Osteoblast (primary cell): ENCODE data around the gene MYOM1. TPM values are rescaled to one million over a fixed set of nuclear protein-coding genes. Genes with fewer than 3 reads are reported as not detected.
A peak's percentile ranks its signal among the peaks of the same experiment; 100 is the strongest.

Experiments
- DNase-seq: peaks from one replicate; pipeline ENCODE4 v3.0.0; 2011; ENCODE audit warnings: low spot score, mixed read lengths; ENCODE audit not compliant: insufficient read length; ENCODE audit errors: missing footprints
- H2AFZ ChIP-seq: 2 replicates; pipeline ENCODE4 v1.6.0; 2011; ENCODE audit warnings: mild to moderate bottlenecking, low read length
- H3K27ac ChIP-seq: 2 replicates; pipeline ENCODE4 v1.5.1; 2011; ENCODE audit warnings: mild to moderate bottlenecking, low read depth, low read length, moderate library complexity
- H3K27me3 ChIP-seq: 2 replicates; pipeline ENCODE4 v1.6.0; 2012; ENCODE audit warnings: mild to moderate bottlenecking, control low read depth, inconsistent platforms, low read length, moderate library complexity; ENCODE audit not compliant: insufficient read depth
- H3K36me3 ChIP-seq: 2 replicates; pipeline ENCODE4 v1.5.1; 2011; ENCODE audit warnings: mild to moderate bottlenecking, low read length, control low read depth, moderate library complexity; ENCODE audit not compliant: insufficient read depth
- H3K4me1 ChIP-seq: 2 replicates; pipeline ENCODE4 v1.5.1; 2011; ENCODE audit warnings: mild to moderate bottlenecking, low read length, control low read depth, moderate library complexity; ENCODE audit not compliant: insufficient read depth
- H3K4me2 ChIP-seq: 2 replicates; pipeline ENCODE4 v1.6.0; 2011; ENCODE audit warnings: mild to moderate bottlenecking, low read length; ENCODE audit not compliant: insufficient read depth
- H3K4me3 ChIP-seq: fragments of 200-600 bp; sonication (generic); 3 replicates; pipeline ENCODE4 v1.5.1; 2012; ENCODE audit warnings: mild to moderate bottlenecking, low read length, inconsistent platforms; ENCODE audit not compliant: insufficient read depth
- H3K79me2 ChIP-seq: 2 replicates; pipeline ENCODE4 v1.6.0; 2012; ENCODE audit warnings: mild to moderate bottlenecking, low read length, control low read depth, inconsistent platforms; ENCODE audit not compliant: insufficient read depth
- H3K9me3 ChIP-seq: 2 replicates; pipeline ENCODE4 v1.5.1; 2011; ENCODE audit warnings: low read depth, low read length, control low read depth
- H4K20me1 ChIP-seq: 2 replicates; pipeline ENCODE4 v1.6.0; 2012; ENCODE audit warnings: mild to moderate bottlenecking, low read length, control low read depth; ENCODE audit not compliant: insufficient read depth
- total RNA-seq: library from RNA; depleted of rRNA; stranded (reverse); fragments of >200 nt; gene quantifications from 2 replicates; pipeline ENCODE4 v1.2.3, GENCODE V29; 2012
- TF ChIP-seq, protein P1 (sequence below): IDR thresholded peaks from 2 replicates; pipeline ENCODE4 v1.5.1; 2011; ENCODE audit warnings: mild to moderate bottlenecking, low read depth, low read length, moderate library complexity; ENCODE audit errors: extremely low read depth

The MYOM1 gene
- total RNA-seq, 1 donor = 1.8 TPM

DNA sequence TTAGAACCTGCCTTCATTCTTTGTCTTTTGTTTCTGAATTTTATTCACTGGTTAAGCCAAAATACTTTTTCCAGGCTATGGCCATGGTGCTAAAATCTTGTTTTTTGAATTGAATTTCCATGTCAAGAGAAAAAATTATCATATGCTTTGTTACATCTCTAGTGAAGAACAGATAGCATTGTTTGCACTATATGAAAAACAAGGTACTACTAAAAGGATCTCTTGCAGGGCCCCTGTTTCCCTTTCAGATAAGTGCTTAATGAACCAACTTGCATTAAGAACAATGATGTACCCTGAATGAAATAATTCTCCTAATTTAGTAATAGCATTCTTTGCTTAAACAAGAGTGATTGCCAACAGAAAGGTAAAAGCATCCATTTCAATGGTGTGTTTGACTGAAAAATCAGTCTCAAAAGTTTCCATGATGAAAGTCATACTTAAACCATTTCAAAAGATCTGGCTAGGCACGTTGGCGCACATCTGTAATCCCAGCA, 37.9 kb upstream of the MYOM1 start:
- no peak overlapping the region for H2AFZ ChIP-seq
- H3K36me3 ChIP-seq = peaks cover 68% of the 10 kb centered on the region
- no peaks in the 10 kb centered on the region for H3K9me3 ChIP-seq
- H3K27me3 ChIP-seq = no peaks in the 10 kb centered on the region
- H3K4me2 ChIP-seq = no peak overlapping the region
- peak overlapping the region; percentile 58 for H3K27ac ChIP-seq
- TF ChIP-seq, protein P1, sequence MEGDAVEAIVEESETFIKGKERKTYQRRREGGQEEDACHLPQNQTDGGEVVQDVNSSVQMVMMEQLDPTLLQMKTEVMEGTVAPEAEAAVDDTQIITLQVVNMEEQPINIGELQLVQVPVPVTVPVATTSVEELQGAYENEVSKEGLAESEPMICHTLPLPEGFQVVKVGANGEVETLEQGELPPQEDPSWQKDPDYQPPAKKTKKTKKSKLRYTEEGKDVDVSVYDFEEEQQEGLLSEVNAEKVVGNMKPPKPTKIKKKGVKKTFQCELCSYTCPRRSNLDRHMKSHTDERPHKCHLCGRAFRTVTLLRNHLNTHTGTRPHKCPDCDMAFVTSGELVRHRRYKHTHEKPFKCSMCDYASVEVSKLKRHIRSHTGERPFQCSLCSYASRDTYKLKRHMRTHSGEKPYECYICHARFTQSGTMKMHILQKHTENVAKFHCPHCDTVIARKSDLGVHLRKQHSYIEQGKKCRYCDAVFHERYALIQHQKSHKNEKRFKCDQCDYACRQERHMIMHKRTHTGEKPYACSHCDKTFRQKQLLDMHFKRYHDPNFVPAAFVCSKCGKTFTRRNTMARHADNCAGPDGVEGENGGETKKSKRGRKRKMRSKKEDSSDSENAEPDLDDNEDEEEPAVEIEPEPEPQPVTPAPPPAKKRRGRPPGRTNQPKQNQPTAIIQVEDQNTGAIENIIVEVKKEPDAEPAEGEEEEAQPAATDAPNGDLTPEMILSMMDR = no peak
- DNase-seq = no peak
- H3K4me1 ChIP-seq = peaks cover 37% of the 10 kb centered on the region
- peaks cover 15% of the 10 kb centered on the region for H4K20me1 ChIP-seq
- peaks cover 52% of the 10 kb centered on the region for H3K79me2 ChIP-seq
- H3K4me3 ChIP-seq = no peak overlapping the region

DNA sequence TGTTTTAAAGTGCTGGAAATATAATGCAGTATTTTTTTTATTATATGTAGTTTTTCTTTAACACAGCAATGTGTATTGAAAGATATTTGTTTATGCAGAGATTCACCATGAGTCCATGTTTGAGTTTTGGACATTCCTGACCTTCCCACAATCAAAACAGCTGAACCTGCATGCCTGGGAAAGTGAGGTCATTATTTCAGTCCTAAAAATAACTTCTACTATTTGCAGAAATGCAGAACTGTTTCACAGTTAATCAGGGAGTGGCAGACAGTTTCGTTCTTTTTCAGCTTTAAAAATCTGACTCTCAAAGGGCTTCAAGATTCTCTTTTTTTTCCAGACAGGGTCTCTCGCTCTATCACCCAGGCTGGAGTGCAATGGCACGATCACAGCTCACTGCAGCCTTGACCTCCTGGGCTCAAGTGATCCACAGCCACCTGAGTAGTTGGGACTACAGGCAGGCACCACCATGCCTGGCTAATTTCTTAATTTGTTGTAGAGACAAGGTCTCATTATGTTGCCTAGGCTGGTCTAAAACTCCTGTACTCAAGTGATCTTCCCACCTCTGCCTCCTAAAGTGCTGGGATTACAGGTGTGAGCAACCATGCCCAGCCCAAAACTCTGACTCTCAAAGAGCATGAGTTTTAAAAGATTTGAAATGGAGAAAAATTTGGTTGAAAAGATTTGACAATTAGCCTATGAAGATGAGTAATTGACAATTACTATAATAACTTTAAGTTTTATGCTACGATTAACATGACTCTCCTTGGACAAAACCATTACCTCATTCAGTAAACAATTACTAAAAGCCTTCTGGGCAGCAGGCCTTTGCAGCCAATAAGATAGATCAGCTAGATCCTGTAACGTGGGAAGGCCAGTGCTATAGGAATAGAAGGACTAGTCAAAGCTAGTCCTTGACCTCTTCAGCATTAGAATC, 37.2 kb upstream of the MYOM1 start:
- Histone ChIP-seq H4K20me1 (peaks cover 13% of the 10 kb centered on the region), H3K4me1 (peaks cover 40% of the 10 kb centered on the region), H2AFZ (no peak overlapping the region), H3K79me2 (peaks cover 51% of the 10 kb centered on the region), H3K4me2 (peak overlapping the region; percentile 28), H3K4me3 (no peak overlapping the region), H3K9me3 (no peaks in the 10 kb centered on the region), H3K27me3 (no peaks in the 10 kb centered on the region), H3K36me3 (peaks cover 69% of the 10 kb centered on the region), H3K27ac (peak overlapping the region; percentile 58)
- TF ChIP-seq, protein P1 = no peak
- peak; percentile 50 for DNase-seq

DNA sequence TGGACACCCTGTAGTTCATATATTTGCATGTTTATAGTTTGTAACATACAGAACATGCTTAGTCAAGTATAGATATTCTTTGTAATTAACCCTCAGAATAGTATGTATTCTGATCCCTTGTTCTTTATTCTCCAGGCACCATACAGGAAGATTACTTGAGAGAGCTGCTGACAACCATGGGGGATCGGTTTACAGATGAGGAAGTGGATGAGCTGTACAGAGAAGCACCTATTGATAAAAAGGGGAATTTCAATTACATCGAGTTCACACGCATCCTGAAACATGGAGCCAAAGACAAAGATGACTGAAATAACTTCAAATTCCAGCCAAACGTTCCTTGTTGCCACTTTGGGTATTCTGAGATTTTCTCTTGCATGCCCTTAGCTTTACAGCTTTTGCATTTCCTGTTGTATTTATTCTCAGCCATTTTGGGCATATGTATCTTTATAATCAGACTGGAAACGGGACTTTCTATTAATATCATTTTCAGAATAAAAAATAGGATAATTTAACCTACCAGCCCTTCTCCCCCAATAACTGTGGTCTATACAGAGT, 35.9 kb upstream of the MYOM1 start:
- peaks cover 53% of the 10 kb centered on the region for H3K79me2 ChIP-seq
- H3K4me2 ChIP-seq = no peak overlapping the region
- H3K4me3 ChIP-seq = no peak overlapping the region
- no peaks in the 10 kb centered on the region for H3K9me3 ChIP-seq
- H3K27me3 ChIP-seq = no peaks in the 10 kb centered on the region
- peak overlapping the region; percentile 58 for H3K27ac ChIP-seq
- peaks cover 69% of the 10 kb centered on the region for H3K36me3 ChIP-seq
- no peak for DNase-seq
- H4K20me1 ChIP-seq = peaks cover 13% of the 10 kb centered on the region
- TF ChIP-seq, protein P1 = no peak
- no peak overlapping the region for H2AFZ ChIP-seq
- peaks cover 47% of the 10 kb centered on the region for H3K4me1 ChIP-seq

DNA sequence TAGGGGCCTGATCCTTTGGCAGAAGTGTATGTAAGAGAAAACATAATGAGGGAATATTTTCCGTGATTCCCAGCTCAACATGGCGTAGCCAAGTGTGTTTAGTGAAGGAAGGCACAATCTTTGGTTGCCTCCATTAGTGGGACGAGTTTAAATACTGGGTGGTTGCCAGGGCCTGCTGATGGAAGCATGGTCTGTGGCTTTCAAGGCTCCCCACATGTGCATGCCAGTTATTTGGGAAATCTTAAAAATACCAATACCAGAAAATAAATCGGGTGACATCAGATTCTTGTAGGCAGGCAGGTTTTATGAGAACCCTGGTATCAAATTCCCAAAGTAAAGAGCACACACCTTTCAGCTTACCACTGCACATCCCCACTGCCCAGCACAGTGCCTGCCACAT, 35.0 kb upstream of the MYOM1 start:
- no peaks in the 10 kb centered on the region for H3K9me3 ChIP-seq
- no peak overlapping the region for H3K4me3 ChIP-seq
- H3K79me2 ChIP-seq = peaks cover 61% of the 10 kb centered on the region
- TF ChIP-seq, protein P1 = no peak
- H3K4me1 ChIP-seq = peaks cover 52% of the 10 kb centered on the region
- H3K36me3 ChIP-seq = peaks cover 77% of the 10 kb centered on the region
- no peak overlapping the region for H3K27ac ChIP-seq
- H4K20me1 ChIP-seq = peaks cover 18% of the 10 kb centered on the region
- DNase-seq = no peak
- no peaks in the 10 kb centered on the region for H3K27me3 ChIP-seq
- H3K4me2 ChIP-seq = no peak overlapping the region
- H2AFZ ChIP-seq = no peak overlapping the region
